Large intestine (tissue), 3 donors: ENCODE results near the gene GLOD4. TPM values are rescaled to one million over a fixed set of nuclear protein-coding genes. Genes with fewer than 3 reads are reported as not detected.
"Not testable (repeated sequence)": the region's sequence is repeated elsewhere in the genome, so short reads cannot be mapped to it uniquely, and the experiment has no call there.

Experiments used
- DNase-seq, 2 donors: peaks; one replicate each; pipeline versions ENCODE4 v3.0.0 to v3.0.0-alpha.2; 2013
- H3K27ac ChIP-seq: one replicate; pipeline ENCODE4 v1.5.1; 2013; ENCODE audit warnings: low read length
- H3K27me3 ChIP-seq: 2 replicates; pipeline ENCODE4 v1.6.1; 2013; ENCODE audit warnings: low read length; ENCODE audit not compliant: control insufficient read depth, insufficient read depth
- H3K36me3 ChIP-seq: 2 replicates; pipeline ENCODE4 v1.6.1; 2013; ENCODE audit warnings: low read length; ENCODE audit not compliant: control insufficient read depth, insufficient read depth
- H3K4me1 ChIP-seq: one replicate; pipeline ENCODE4 v1.6.1; 2013; ENCODE audit warnings: low read length; ENCODE audit not compliant: control insufficient read depth, insufficient read depth
- H3K4me3 ChIP-seq: one replicate; pipeline ENCODE4 v1.5.1; 2013; ENCODE audit warnings: low read length
- H3K9me3 ChIP-seq: one replicate; pipeline ENCODE4 v1.6.1; 2013; ENCODE audit warnings: mild to moderate bottlenecking, low read depth, low read length, moderate library complexity; ENCODE audit not compliant: control insufficient read depth
- WGBS: methylation state at CpG from one replicate; pipeline ENCODE4 v1.1.5; 2013; ENCODE audit warnings: low lambda C conversion rate; ENCODE audit not compliant: insufficient coverage; 5-methylcytosine and 5-hydroxymethylcytosine counted together
- polyA plus RNA-seq: library from polyadenylated mRNA; unstranded; fragments of 120-200 nt; gene quantifications from one replicate; pipeline ENCODE4 v1.2.1, GENCODE V29; 2013

GLOD4 gene
- polyA plus RNA-seq, 1 donor, result 149 TPM

- H3K4me1 ChIP-seq, result peaks cover 13% of the 10 kb centered on the region
- no CpG with 5 or more reads among the region's 43 CpGs for WGBS
- peaks cover 10% of the 10 kb centered on the region for H3K36me3 ChIP-seq
- H3K27me3 ChIP-seq, result no peaks in the 10 kb centered on the region
- H3K9me3 ChIP-seq, result no peaks in the 10 kb centered on the region
- H3K27ac ChIP-seq, result peak overlapping the region; percentile 21
- peak overlapping the region; percentile 64 for H3K4me3 ChIP-seq
- peak; percentile 63 to 68 for DNase-seq
Observed at GRCh38 chr17:752620-753219, 29.4 kb downstream of the GLOD4 start.

GRCh38 chr17:752002-752619 lies 30.0 kb downstream of the GLOD4 start, which contains the start of gene GEMIN4:
Gene GEMIN4 (minus strand): TSS chr17:752264. CDS start chr17:752142, 122 bp downstream.
- Histone ChIP-seq H3K4me3 (peak within 1 kb of the TSS; percentile 64), H3K36me3 (peaks cover 16% of the 10 kb centered on the region), H3K27me3 (no peaks in the 10 kb centered on the region), H3K27ac (peak within 1 kb of the TSS; percentile 21), H3K9me3 (no peaks in the 10 kb centered on the region), H3K4me1 (peaks cover 13% of the 10 kb centered on the region)
- no CpG with 5 or more reads among the region's 87 CpGs for WGBS
- DNase-seq, result peak; percentile 89 to 92

- Histone ChIP-seq H3K27ac (peak overlapping the region; percentile 8), H3K9me3 (no peaks in the 10 kb centered on the region), H3K4me3 (peak overlapping the region; percentile 64), H3K27me3 (no peaks in the 10 kb centered on the region), H3K36me3 (peaks cover 19% of the 10 kb centered on the region), H3K4me1 (peaks cover 13% of the 10 kb centered on the region)
- peak; percentile 19 to 67 for DNase-seq
- WGBS, result no CpG with 5 or more reads among the region's 49 CpGs
Observed at GRCh38 chr17:751269-752001, 30.6 kb downstream of the GLOD4 start.

GRCh38 chr17:750431-751037 lies 31.5 kb downstream of the GLOD4 start:
- Histone ChIP-seq H3K4me1 (peaks cover 13% of the 10 kb centered on the region), H3K27me3 (no peaks in the 10 kb centered on the region), H3K36me3 (peaks cover 28% of the 10 kb centered on the region), H3K9me3 (no peaks in the 10 kb centered on the region), H3K27ac (no peak overlapping the region), H3K4me3 (peak overlapping the region; percentile 64)
- no CpG with 5 or more reads among the region's 8 CpGs for WGBS
- no peak for DNase-seq

- H3K9me3 ChIP-seq, DNase-seq, H3K27ac ChIP-seq, H3K27me3 ChIP-seq, H3K4me3 ChIP-seq: not testable (repeated sequence)
- no CpG with 5 or more reads among the region's 7 CpGs for WGBS
- H3K36me3 ChIP-seq, result peaks cover 40% of the 10 kb centered on the region
- peaks cover 13% of the 10 kb centered on the region for H3K4me1 ChIP-seq
Observed at GRCh38 chr17:749359-749758, 32.7 kb downstream of the GLOD4 start.

- H3K4me3 ChIP-seq, DNase-seq, H3K27ac ChIP-seq, H3K9me3 ChIP-seq, H3K27me3 ChIP-seq: not testable (repeated sequence)
- peaks cover 13% of the 10 kb centered on the region for H3K4me1 ChIP-seq
- no CpG with 5 or more reads among the region's 4 CpGs for WGBS
- H3K36me3 ChIP-seq, result peaks cover 48% of the 10 kb centered on the region
Observed at GRCh38 chr17:748604-749003, 33.5 kb downstream of the GLOD4 start.

GRCh38 chr17:746783-747629 lies 35.1 kb downstream of the GLOD4 start:
- no peak overlapping the region for H3K4me3 ChIP-seq
- no CpG with 5 or more reads among the region's 38 CpGs for WGBS
- no peak overlapping the region for H3K27ac ChIP-seq
- H3K9me3 ChIP-seq, result no peaks in the 10 kb centered on the region
- no peaks in the 10 kb centered on the region for H3K27me3 ChIP-seq
- H3K36me3 ChIP-seq, result peaks cover 62% of the 10 kb centered on the region
- peaks cover 10% of the 10 kb centered on the region for H3K4me1 ChIP-seq
- DNase-seq, result no peak

GRCh38 chr17:746181-746580 lies 35.9 kb downstream of the GLOD4 start:
- no peak for DNase-seq
- Histone ChIP-seq H3K4me1 (peaks cover 9% of the 10 kb centered on the region), H3K9me3 (no peaks in the 10 kb centered on the region), H3K27me3 (no peaks in the 10 kb centered on the region), H3K36me3 (peaks cover 70% of the 10 kb centered on the region), H3K4me3 (no peak overlapping the region), H3K27ac (no peak overlapping the region)
- WGBS, result no CpG with 5 or more reads among the region's 9 CpGs

- H3K4me1 ChIP-seq, result peaks cover under 1% of the 10 kb centered on the region
- no peaks in the 10 kb centered on the region for H3K9me3 ChIP-seq
- no peaks in the 10 kb centered on the region for H3K27me3 ChIP-seq
- DNase-seq, result no peak
- no CpG with 5 or more reads among the region's 11 CpGs for WGBS
- no peak overlapping the region for H3K4me3 ChIP-seq
- H3K36me3 ChIP-seq, result peaks cover 78% of the 10 kb centered on the region
- H3K27ac ChIP-seq, result no peak overlapping the region
Observed at GRCh38 chr17:745406-745805, 36.7 kb downstream of the GLOD4 start.
